Measurements from ENCODE around the gene DESI2.
"Not testable (repeated sequence)": the region's sequence is repeated elsewhere in the genome, so short reads cannot be mapped to it uniquely, and the experiment has no call there.

Gene DESI2

GRCh38 chr1:244709476-244710368, 56.8 kb downstream of the DESI2 start:
- no peak for DNase-seq

GRCh38 chr1:244710474-244711062, 57.6 kb downstream of the DESI2 start:
- DNase-seq = no peak

- no peak for DNase-seq
These were observed 59.7 kb downstream of the DESI2 start for GRCh38 chr1:244712669-244713068.

GRCh38 chr1:244713332-244713731, 60.4 kb downstream of the DESI2 start:
- no peak for DNase-seq

GRCh38 chr1:244727871-244728474, 75.0 kb downstream of the DESI2 start:
- no peak for DNase-seq

- DNase-seq = no peak
These were observed 77.4 kb downstream of the DESI2 start for GRCh38 chr1:244730153-244730933.

- no peak for DNase-seq
These were observed 78.1 kb downstream of the DESI2 start for GRCh38 chr1:244730934-244731434.

GRCh38 chr1:244731651-244732050, 78.7 kb downstream of the DESI2 start:
- no peak for DNase-seq

- no peak for DNase-seq
These were observed 80.0 kb downstream of the DESI2 start for GRCh38 chr1:244732851-244733450.

GRCh38 chr1:244735404-244735803, 82.5 kb downstream of the DESI2 start:
- DNase-seq = no peak

GRCh38 chr1:244735876-244736561, 83.1 kb downstream of the DESI2 start:
- no peak for DNase-seq

- not testable (repeated sequence) for DNase-seq
These were observed 86.2 kb downstream of the DESI2 start for GRCh38 chr1:244739140-244739539.

GRCh38 chr1:244740027-244740617, 87.2 kb downstream of the DESI2 start:
- DNase-seq = not testable (repeated sequence)

GRCh38 chr1:244741692-244742091, 88.8 kb downstream of the DESI2 start:
- DNase-seq = no peak

- no peak for DNase-seq
These were observed 96.5 kb downstream of the DESI2 start for GRCh38 chr1:244749230-244750016.

GRCh38 chr1:244751271-244751895, 98.5 kb downstream of the DESI2 start:
- peak; percentile 67 for DNase-seq

GRCh38 chr1:244755673-244756072, 102.7 kb downstream of the DESI2 start:
- no peak for DNase-seq

GRCh38 chr1:244757091-244757939, 104.4 kb downstream of the DESI2 start:
- DNase-seq = no peak

Measured in DMS153 (cell line).